GM20000 (cell line): ENCODE data around the gene CD300LB.
"Not testable (repeated sequence)": the region's sequence is repeated elsewhere in the genome, so short reads cannot be mapped to it uniquely, and the experiment has no call there.

Source experiments
- DNase-seq: peaks from one replicate; pipeline ENCODE4 v3.0.0; 2012; ENCODE audit warnings: low spot score
- TF ChIP-seq, protein P1 (sequence below): IDR thresholded peaks from 2 replicates; pipeline ENCODE4 v1.5.1; 2012; ENCODE audit warnings: mild to moderate bottlenecking, control low read depth; ENCODE audit errors: extremely low read depth, missing control alignments

The CD300LB gene

DNA sequence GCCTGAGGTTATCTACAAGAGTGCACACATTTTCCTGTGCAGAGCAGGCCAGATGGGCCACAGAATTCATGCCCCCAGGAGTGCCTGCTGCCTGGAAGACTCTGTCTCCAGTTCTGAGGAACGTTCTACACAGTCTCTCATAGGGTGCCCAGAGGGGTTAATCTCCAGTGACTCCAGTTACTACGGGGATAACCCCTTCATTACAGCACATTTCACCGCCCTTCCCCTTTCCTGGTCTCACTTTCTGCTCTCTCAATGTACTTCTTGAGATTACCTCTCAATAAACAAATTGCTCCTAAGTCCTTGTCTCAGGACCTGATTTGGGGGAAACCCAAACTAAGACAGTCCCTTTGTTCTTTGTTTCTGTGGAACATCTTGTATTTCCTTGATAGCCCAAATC, 30.3 kb upstream of the CD300LB start:
- DNase-seq: no peak
- TF ChIP-seq, protein P1, sequence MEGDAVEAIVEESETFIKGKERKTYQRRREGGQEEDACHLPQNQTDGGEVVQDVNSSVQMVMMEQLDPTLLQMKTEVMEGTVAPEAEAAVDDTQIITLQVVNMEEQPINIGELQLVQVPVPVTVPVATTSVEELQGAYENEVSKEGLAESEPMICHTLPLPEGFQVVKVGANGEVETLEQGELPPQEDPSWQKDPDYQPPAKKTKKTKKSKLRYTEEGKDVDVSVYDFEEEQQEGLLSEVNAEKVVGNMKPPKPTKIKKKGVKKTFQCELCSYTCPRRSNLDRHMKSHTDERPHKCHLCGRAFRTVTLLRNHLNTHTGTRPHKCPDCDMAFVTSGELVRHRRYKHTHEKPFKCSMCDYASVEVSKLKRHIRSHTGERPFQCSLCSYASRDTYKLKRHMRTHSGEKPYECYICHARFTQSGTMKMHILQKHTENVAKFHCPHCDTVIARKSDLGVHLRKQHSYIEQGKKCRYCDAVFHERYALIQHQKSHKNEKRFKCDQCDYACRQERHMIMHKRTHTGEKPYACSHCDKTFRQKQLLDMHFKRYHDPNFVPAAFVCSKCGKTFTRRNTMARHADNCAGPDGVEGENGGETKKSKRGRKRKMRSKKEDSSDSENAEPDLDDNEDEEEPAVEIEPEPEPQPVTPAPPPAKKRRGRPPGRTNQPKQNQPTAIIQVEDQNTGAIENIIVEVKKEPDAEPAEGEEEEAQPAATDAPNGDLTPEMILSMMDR: no peak

DNA sequence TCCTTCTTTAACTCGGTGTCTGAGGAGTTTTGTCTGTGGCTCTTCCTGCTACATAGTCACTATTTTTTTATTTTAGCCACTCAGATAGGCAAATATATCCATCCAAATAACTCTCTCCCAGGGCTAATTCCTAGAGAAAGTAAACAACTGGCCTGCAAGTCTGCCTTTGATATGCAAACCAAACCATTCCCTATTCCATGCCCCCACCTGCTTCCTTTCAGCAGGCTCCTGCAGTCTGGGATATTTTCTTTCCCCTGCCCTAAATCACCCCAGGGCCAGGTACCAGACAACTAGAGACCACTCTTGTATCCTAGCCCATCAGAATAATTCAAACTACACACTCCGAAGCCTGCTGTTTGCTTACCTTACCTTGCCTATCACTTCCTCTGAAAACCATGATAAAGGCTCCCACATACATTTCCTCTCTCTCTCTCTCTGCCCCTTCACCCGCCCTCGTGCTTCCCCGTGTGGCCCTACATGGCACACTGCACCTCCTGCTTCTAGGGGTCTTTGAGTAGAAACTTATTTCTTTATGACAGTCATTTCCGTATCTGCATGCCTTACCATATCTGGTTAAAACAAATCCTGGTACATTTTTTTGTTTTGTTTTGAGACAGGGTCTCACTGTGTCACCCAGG, 27.7 kb upstream of the CD300LB start:
- no peak for DNase-seq
- TF ChIP-seq, protein P1: no peak

DNA sequence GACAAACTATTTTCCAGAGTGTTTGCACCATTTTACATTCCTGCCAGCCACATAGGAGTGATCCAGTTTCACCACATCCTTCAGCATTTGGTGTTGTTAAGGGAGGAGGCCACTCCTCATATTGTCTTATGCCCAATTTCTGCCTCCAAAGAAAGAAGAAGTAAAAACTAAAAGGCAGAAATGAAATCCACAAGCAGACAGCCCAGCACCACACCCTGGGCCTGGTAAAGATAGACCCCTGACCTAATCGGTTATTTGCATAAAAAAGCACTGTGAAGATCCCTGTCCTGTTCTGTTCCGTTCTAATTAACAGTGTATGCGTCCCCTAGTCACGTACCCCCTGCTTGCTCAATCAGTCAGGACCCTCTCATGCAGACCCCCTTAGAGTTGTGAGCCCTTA, 27.1 kb upstream of the CD300LB start:
- DNase-seq: not testable (repeated sequence)

DNA sequence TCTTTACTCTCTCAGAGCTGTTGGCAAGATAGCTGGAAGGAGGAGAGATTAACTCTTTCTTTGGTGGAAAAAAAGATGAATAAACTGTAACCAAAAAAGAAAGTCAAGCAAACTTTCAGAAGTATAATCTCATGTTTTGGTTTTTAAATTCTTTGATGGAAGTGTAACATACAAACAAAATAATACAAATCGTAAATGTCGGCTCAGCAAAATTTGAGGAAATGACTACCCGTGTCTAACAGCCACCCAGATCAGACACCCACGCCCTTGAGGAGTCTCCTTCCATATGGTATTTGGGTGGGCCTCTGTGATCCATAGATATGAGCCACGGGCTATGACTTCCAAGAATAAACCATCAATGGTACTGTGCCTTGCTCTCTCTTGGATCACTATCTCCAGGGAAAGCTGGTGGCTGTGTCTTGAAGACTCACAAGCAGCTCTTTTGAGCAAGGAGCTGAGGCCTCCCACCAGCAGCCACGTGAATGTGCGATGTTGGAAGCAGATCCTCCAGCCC, 24.2 kb upstream of the CD300LB start:
- TF ChIP-seq, protein P1: no peak
- no peak for DNase-seq

DNA sequence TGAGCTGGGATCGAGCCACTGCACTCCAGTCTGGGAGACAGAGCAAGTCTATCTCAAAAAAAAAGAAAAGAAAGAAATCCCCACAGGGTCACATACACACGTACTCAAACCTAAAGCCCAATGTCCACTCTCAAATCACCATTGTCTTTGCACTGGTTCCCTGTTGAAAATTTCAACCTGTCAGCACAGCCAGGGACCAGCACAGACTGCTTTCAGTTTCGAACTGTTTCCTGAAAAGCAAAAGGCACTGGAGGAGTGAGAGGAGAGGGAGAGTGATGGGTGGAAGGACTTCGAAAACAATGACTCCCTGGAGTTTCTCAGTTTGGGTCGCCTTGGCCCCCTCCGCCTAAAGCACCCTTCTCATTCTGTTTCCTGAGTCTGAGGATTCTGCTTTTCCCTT, 23.6 kb upstream of the CD300LB start:
- TF ChIP-seq, protein P1: no peak
- no peak for DNase-seq

DNA sequence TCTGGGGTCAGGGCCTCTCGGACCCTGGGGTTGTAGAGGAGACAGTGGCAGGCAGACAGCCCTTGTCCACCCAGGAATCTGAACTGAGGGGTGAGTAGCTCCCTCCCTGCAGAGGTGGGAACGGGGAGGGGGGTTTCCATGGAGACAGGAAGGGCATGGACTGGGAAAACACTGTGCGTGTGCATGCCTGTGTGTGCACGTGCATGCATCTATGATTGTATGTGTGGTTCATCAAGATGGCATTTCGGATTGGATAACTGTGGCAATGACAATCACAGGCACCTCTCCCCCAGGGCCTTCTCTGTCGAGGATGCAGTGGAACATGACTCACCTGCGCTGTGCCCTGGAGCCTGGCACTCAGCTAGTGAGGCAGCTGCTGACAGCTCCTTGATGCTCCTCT, 20.8 kb upstream of the CD300LB start:
- no peak for DNase-seq
- TF ChIP-seq, protein P1: no peak

DNA sequence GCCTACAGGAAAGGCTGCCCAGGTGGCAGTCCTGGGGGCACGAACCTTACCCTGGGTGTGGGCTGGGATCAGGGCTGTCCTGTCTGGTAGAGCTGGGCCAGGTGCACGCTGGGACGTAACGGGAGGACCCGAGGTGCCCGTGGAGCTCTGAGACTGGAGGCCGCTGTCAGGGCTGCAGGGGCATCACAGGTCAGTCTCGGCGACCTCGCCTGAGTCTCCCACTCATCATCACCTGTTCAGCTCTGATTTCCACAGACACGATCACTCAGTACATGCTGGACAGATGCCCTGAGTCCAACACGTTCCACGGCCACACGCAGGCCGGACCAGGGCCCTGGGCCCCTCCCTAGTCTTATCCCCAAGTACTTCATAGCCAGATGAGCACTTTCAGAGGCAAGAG, 19.3 kb upstream of the CD300LB start:
- no peak for DNase-seq
- TF ChIP-seq, protein P1: no peak

DNA sequence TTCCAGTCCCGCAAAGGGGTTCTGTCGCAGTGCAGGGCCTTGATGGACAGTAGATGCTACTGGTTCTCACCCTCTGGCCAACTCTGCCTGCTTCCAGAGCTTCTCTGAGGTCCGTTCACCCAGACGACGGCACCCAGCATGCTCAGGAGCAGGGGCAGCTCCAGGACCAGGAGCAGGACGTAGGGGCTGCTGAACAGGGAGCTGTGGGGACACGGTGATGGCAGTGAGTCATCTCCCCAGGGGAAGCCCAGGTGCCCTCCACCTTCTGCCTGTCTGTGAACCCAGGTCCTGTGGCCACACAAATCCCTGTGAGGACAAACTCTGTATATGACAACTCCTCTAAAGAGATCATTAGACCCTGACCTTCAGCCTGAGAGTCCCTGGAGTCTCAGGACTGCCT, 18.1 kb upstream of the CD300LB start:
- DNase-seq: no peak
- TF ChIP-seq, protein P1: no peak
